Measurements from ENCODE around the gene TNNT1.

DNA sequence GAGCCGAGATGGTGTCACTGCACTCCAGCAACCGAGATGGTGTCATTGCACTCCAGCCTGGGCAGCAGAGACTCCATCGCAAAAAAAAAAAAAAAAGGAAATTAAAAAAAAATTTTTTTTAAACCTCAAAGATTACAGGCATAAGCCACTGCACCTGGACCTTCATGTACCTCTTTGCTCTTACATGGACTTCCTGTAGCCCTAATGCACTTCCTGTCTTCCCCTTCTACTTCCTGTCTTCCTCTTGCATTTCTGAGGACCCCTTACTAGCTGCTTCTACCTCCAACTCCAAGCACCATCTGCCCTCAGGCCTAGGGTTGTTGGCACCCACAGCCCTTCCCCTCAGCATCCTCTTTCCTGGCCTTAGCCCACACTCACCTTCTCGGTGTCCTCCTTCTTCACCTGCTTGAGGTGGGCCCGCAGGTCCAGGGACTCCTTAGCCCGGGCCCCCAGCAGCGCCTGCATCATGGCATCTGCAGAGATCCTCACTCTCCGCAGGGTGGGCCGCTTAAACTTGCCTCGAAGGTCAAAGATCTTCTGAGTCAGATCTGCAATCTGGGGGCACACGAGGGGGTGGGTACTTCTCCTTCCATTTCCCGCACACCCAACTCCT lies 4.8 kb upstream of the TNNT1 start:
- TF ChIP-seq, protein P1, sequence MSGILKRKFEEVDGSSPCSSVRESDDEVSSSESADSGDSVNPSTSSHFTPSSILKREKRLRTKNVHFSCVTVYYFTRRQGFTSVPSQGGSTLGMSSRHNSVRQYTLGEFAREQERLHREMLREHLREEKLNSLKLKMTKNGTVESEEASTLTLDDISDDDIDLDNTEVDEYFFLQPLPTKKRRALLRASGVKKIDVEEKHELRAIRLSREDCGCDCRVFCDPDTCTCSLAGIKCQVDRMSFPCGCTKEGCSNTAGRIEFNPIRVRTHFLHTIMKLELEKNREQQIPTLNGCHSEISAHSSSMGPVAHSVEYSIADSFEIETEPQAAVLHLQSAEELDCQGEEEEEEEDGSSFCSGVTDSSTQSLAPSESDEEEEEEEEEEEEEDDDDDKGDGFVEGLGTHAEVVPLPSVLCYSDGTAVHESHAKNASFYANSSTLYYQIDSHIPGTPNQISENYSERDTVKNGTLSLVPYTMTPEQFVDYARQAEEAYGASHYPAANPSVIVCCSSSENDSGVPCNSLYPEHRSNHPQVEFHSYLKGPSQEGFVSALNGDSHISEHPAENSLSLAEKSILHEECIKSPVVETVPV (CRISPR knock-in tag; IDR thresholded peaks at IDR 0.05): no peak
- TF ChIP-seq RARB (CRISPR knock-in tag; IDR thresholded peaks at IDR 0.05) (no peak), TCF4 (CRISPR knock-in tag; IDR thresholded peaks at IDR 0.05; ENCODE audit: borderline replicate concordance) (no peak), BACH2 (CRISPR knock-in tag; IDR thresholded peaks at IDR 0.05; ENCODE audit: borderline replicate concordance) (no peak), TOX (CRISPR knock-in tag; IDR thresholded peaks at IDR 0.05; ENCODE audit: borderline replicate concordance) (no peak)
- TF ChIP-seq, protein P2, sequence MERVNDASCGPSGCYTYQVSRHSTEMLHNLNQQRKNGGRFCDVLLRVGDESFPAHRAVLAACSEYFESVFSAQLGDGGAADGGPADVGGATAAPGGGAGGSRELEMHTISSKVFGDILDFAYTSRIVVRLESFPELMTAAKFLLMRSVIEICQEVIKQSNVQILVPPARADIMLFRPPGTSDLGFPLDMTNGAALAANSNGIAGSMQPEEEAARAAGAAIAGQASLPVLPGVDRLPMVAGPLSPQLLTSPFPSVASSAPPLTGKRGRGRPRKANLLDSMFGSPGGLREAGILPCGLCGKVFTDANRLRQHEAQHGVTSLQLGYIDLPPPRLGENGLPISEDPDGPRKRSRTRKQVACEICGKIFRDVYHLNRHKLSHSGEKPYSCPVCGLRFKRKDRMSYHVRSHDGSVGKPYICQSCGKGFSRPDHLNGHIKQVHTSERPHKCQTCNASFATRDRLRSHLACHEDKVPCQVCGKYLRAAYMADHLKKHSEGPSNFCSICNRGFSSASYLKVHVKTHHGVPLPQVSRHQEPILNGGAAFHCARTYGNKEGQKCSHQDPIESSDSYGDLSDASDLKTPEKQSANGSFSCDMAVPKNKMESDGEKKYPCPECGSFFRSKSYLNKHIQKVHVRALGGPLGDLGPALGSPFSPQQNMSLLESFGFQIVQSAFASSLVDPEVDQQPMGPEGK (CRISPR knock-in tag; IDR thresholded peaks at IDR 0.05; ENCODE audit: borderline replicate concordance): no peak
- TF ChIP-seq, protein P3, sequence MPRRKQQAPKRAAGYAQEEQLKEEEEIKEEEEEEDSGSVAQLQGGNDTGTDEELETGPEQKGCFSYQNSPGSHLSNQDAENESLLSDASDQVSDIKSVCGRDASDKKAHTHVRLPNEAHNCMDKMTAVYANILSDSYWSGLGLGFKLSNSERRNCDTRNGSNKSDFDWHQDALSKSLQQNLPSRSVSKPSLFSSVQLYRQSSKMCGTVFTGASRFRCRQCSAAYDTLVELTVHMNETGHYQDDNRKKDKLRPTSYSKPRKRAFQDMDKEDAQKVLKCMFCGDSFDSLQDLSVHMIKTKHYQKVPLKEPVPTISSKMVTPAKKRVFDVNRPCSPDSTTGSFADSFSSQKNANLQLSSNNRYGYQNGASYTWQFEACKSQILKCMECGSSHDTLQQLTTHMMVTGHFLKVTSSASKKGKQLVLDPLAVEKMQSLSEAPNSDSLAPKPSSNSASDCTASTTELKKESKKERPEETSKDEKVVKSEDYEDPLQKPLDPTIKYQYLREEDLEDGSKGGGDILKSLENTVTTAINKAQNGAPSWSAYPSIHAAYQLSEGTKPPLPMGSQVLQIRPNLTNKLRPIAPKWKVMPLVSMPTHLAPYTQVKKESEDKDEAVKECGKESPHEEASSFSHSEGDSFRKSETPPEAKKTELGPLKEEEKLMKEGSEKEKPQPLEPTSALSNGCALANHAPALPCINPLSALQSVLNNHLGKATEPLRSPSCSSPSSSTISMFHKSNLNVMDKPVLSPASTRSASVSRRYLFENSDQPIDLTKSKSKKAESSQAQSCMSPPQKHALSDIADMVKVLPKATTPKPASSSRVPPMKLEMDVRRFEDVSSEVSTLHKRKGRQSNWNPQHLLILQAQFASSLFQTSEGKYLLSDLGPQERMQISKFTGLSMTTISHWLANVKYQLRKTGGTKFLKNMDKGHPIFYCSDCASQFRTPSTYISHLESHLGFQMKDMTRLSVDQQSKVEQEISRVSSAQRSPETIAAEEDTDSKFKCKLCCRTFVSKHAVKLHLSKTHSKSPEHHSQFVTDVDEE (CRISPR knock-in tag; IDR thresholded peaks at IDR 0.05): no peak

All from SK-N-SH treated with all-trans-retinoic acid at 6 μM for 48 hours (cell line).